ENCODE data around the gene TBC1D12. TPM values are rescaled to one million over a fixed set of nuclear protein-coding genes. Genes with fewer than 3 reads are reported as not detected.
"Not testable (repeated sequence)": the region's sequence is repeated elsewhere in the genome, so short reads cannot be mapped to it uniquely, and the experiment has no call there.

TBC1D12 gene
- total RNA-seq, 2 donors from 2014 or later = 0.84 to 1.6 TPM

DNA sequence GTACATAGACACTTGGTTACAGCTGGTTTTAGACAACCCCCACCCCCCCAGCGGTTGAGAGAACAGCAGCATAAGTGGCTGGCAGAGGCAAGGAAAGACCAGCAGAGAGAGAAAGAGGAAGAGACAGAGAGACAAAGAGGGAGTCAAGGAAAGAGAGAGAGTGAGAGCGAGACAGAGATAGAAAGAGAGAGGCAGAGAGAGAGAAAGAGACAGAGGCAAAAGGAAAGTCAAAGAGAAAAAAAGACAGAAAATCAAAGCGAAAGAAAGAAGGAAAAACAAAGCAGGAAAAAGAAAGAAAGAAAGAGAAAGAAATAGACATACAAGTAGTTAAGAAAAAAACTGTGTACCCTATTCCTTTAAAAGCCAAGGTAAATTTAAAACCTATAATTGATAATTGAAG, 16.6 kb upstream of the TBC1D12 start:
- not testable (repeated sequence) for H3K27me3 Mint-ChIP-seq; H3K27ac Mint-ChIP-seq; H3K36me3 Mint-ChIP-seq (ENCODE audit: low read depth); ATAC-seq (replicated peaks); H3K4me1 Mint-ChIP-seq; H3K9me3 Mint-ChIP-seq; H3K4me3 Mint-ChIP-seq

DNA sequence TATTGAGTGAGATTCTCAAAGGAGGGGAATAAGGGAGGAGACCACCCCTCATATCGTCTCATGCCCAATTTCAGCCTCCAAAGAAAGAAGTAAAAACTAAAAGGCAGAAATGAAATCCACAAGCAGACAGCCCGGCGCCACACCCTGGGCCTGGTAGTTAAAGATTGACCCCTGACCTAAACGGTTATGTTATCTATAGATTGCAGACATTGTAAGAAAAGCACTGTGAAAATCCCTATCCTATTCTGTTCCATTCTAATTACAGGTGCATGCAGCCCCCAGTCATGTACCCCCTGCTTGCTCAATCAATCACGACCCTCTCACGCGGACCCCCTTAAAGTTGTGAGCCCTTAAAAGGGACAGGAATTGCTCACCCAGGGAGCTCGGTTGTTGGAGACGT, 10.2 kb upstream of the TBC1D12 start:
- not testable (repeated sequence) for H3K9me3 Mint-ChIP-seq; ATAC-seq (replicated peaks); H3K4me1 Mint-ChIP-seq; H3K36me3 Mint-ChIP-seq (ENCODE audit: low read depth); H3K4me3 Mint-ChIP-seq; H3K27me3 Mint-ChIP-seq; H3K27ac Mint-ChIP-seq

DNA sequence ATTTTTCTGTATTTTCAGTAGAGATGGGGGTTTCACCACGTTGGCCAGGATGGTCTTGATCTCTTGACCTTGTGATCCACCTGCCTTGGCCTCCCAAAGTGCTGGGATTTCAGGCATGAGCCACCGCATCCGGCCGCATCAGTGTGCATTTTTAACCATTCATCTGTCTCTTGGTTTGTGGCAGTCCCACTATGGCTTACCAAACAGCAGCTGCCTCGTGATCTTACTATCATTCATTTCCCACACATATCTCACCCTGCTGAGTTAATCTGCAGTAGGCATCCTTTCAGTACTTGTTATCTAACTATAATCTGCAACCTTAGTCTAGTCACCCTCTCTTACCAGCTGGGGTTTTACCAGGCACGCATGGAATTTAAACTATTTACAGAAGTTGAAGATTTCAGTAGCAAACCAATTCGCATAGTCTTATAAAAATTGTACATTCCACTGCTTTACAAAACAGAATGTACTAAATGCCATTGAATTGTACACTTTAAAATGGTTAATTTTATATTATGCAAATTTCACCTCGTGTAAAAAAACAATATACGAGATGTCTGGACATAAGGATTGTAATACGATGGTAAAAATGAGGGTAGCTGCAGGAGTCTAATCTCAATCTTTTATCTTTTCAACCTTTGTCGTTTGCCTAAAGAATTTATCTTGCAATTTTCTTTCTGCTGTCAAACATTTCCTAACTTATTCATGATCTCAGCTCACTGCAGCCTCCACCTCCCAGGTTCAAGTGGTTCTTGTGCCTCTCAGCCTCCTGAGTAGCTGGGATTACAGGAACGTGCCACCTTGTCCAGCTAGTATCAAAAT, 4.6 kb upstream of the TBC1D12 start:
- Mint-ChIP-seq H3K4me3 (no peak overlapping the region), H3K4me1 (no peaks in the 10 kb centered on the region), H3K9me3 (no peaks in the 10 kb centered on the region), H3K36me3 (ENCODE audit: low read depth) (no peaks in the 10 kb centered on the region), H3K27ac (no peak overlapping the region), H3K27me3 (peaks cover 24% of the 10 kb centered on the region)
- ATAC-seq (replicated peaks) = no peak

DNA sequence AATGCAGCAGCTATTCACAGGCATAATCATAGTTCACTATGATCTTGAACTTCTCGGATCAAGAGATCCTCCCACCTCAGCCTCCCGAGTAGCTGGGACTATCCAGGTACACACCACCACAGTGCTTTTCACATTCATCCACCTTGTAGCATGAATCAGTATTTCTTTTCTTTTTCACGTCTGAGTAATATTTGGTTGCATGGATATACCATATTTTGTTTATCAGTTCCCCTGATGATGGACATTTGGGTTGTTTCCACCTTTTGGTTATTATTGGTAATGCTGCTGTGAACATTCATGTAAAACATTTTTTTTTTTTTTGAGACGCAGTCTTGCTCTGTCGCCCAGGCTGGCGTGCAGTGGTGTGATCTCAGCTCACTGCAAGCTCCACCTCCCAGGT, 3.6 kb upstream of the TBC1D12 start:
- no peak overlapping the region for H3K4me3 Mint-ChIP-seq
- peaks cover 27% of the 10 kb centered on the region for H3K27me3 Mint-ChIP-seq
- H3K36me3 Mint-ChIP-seq (ENCODE audit: low read depth) = no peaks in the 10 kb centered on the region
- ATAC-seq (replicated peaks) = no peak
- H3K4me1 Mint-ChIP-seq = no peaks in the 10 kb centered on the region
- H3K27ac Mint-ChIP-seq = no peak overlapping the region
- no peaks in the 10 kb centered on the region for H3K9me3 Mint-ChIP-seq

DNA sequence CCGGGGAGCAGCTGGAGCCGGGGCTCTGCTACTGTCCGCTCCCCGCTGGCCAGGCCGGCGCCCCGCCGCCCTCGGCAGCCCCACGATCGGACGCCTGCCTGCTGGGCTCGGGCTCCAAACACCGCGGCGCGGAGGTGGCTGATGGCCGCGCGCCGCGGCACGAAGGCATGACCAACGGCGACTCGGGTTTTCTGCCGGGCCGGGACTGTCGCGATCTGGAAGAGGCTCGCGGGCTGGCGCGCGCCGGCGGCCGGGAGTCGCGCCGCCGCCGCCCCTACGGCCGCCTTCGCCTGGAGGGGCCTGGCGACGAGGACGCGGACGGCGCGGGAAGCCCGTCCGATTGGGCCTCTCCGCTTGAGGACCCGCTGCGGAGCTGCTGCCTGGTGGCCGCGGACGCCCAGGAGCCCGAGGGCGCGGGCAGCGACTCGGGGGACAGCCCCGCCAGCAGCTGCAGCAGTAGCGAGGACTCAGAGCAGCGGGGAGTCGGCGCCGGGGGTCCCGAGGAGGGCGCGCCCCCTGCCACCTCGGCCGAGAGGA, 570 bp downstream of the TBC1D12 start:
- ATAC-seq (replicated peaks) = peak; percentile 34
- Mint-ChIP-seq H3K4me1 (no peaks in the 10 kb centered on the region), H3K27me3 (peaks cover 34% of the 10 kb centered on the region), H3K9me3 (no peaks in the 10 kb centered on the region), H3K36me3 (ENCODE audit: low read depth) (no peaks in the 10 kb centered on the region), H3K4me3 (no peak overlapping the region), H3K27ac (no peak overlapping the region)

DNA sequence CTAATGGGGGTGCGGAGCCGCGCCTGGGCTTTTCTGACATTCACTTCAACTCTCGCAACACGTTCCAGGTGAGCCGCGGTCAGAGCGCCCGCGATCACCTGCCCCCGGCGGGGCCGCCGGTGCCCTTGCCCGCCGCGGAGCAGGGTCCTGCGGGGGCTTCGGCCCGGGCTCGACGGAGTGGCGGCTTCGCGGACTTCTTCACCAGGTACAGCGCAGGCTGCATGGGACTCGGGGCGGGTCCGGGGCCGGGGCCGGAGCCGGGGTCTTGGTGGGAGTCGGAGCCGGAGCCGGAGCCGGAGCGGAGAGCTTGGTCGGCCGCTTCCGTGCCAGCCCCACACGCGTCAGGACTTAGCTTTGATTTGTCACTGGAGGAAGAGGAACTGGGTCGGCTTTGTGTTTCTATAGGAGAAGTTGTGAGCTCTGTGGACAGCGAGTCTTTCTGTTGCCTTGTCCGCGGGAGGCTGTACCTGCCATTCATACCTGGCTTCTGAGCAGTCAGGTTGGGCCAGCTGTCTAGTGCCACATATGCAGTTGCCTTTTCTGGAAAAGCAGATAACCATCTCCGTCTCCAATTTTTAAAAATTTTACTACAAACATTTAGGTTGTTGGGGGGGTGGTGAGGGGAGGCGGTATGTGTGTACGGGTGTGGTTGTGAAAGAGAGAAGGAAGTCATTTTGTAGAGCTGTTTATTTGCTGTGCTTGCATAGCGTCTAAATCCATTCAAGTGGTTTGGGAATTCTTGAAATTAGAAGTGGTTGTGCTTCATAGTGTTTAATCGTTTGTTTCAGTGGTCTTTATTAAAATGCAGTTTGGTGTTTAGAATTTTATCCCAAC, 1.3 kb downstream of the TBC1D12 start:
- Mint-ChIP-seq H3K9me3 (no peaks in the 10 kb centered on the region), H3K36me3 (ENCODE audit: low read depth) (no peaks in the 10 kb centered on the region), H3K27me3 (peaks cover 32% of the 10 kb centered on the region), H3K27ac (peak overlapping the region; percentile 41), H3K4me3 (peak overlapping the region; percentile 73), H3K4me1 (no peaks in the 10 kb centered on the region)
- peak; percentile 56 for ATAC-seq (replicated peaks)

DNA sequence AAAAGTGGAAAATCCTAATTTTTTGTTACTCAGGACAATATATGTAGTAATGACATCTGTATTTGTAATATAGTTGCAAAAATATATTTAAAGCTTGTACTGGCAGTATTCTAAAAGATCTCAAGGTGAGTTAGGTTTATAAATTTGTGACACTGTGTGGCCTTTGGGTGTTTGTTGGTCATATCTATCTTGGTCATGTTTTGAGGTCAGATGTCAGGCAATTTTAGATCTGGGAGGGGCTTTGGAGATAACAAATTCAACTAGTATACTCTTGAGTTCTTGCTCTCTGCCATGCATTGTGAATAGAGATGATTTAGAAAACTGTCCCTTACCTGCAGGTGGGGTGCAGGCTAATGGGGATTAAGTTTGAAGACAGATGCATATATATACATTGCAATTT, 3.1 kb downstream of the TBC1D12 start:
- Mint-ChIP-seq H3K27ac (no peak overlapping the region), H3K27me3 (peaks cover 40% of the 10 kb centered on the region), H3K4me3 (no peak overlapping the region), H3K4me1 (no peaks in the 10 kb centered on the region), H3K36me3 (ENCODE audit: low read depth) (no peaks in the 10 kb centered on the region), H3K9me3 (no peaks in the 10 kb centered on the region)
- ATAC-seq (replicated peaks) = no peak

DNA sequence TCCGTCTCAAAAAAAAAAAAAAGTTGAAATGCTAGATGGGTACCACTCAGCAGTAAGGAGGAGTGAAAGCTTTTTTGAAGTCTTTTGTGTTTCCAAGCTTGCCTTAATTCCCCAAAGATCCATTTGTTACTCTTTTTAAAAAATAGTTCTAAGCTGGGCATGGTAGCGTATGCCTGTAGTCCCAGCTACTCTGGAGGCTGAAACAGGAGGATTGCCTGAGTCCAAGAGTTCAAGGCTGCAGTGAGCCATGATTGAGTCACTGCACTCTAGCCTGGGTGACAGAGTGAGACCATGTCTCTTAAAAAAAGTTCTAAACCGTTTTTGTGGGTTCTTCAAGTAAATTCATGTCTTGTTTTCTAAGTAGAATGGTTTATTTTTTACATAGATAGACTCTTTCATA, 5.3 kb downstream of the TBC1D12 start:
- Mint-ChIP-seq H3K27me3 (peaks cover 31% of the 10 kb centered on the region), H3K27ac (no peak overlapping the region), H3K4me3 (no peak overlapping the region), H3K9me3 (no peaks in the 10 kb centered on the region), H3K4me1 (no peaks in the 10 kb centered on the region), H3K36me3 (ENCODE audit: low read depth) (no peaks in the 10 kb centered on the region)
- no peak for ATAC-seq (replicated peaks)

DNA sequence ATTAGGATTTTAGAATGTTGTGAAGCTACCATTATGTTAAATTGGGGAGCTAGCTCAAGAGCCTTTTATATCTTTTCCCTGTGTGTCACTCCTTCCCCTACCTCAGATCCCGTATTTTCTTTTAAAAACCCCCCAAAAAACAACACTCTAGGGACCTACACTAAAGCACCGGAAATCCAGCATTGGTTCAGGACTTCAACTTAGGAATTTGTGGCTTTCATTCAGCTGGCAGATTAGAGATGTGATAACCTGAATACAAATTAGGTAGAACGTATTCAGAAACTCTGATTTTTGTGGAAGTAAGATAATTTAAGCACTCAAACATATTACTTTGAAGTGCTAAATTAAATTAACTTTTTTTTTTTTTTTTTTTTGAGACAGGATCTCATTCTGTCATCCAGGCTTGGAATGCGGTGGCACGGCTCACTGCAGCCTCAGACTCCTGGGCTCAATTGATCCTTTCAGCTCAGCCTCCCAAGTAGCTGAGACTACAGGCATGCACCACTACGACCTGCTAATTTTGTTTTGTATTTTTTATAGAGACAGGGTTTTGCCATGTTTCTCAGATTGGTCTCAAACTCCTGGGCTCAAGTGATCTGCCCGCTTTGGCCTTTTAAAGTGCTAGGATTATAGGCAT, 6.8 kb downstream of the TBC1D12 start:
- H3K4me3 Mint-ChIP-seq = no peak overlapping the region
- H3K4me1 Mint-ChIP-seq = no peaks in the 10 kb centered on the region
- H3K36me3 Mint-ChIP-seq (ENCODE audit: low read depth) = no peaks in the 10 kb centered on the region
- ATAC-seq (replicated peaks) = no peak
- peaks cover 27% of the 10 kb centered on the region for H3K27me3 Mint-ChIP-seq
- no peaks in the 10 kb centered on the region for H3K9me3 Mint-ChIP-seq
- H3K27ac Mint-ChIP-seq = no peak overlapping the region

DNA sequence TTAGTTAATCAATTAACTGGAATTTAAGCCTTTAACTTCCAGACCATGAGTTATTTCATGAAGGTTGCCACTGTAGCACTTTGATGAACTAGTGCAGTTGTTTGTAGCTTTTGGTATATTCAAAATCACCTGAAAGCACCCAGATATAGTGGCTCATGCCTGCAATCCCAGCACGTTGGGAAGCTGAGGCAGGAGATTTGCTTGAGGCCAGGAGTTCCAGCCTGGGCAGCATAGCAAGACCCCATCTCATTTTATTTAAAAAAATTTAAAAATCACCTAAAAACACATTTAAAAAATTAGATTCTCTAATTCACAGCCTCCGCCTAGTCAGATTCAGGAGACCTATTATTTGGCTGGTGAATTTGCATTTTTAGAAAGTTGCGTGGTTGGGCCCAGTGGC, 9.0 kb downstream of the TBC1D12 start:
- no peak for ATAC-seq (replicated peaks)

DNA sequence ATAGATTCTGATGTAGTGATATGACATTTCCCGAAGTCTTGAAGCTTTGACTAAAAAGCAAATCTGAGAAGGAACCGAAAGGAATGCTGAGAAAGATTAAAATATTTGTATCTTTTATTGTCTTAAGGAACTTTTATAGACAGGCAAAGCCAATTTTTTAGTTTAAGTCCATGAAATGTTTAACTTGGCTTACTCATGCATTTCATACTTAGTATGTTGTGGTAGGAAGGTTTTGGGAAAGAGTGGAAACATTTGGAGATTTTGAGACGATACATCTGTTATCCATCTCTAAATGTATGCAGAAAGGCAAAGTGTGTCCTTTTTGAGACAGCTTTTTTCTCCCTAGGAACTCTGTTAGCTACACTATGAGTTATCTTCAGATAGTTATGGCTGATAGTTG, 10.1 kb downstream of the TBC1D12 start:
- Mint-ChIP-seq H3K27ac (no peak overlapping the region), H3K27me3 (peaks cover 27% of the 10 kb centered on the region), H3K4me3 (no peak overlapping the region), H3K36me3 (ENCODE audit: low read depth) (no peaks in the 10 kb centered on the region), H3K4me1 (no peaks in the 10 kb centered on the region), H3K9me3 (no peaks in the 10 kb centered on the region)
- no peak for ATAC-seq (replicated peaks)

More for the DNA sequence above, 9.0 kb downstream of the TBC1D12 start:
- Mint-ChIP-seq H3K4me3 (no peak overlapping the region), H3K4me1 (no peaks in the 10 kb centered on the region), H3K9me3 (no peaks in the 10 kb centered on the region), H3K36me3 (ENCODE audit: low read depth) (no peaks in the 10 kb centered on the region), H3K27ac (no peak overlapping the region), H3K27me3 (peaks cover 25% of the 10 kb centered on the region)

DNA sequence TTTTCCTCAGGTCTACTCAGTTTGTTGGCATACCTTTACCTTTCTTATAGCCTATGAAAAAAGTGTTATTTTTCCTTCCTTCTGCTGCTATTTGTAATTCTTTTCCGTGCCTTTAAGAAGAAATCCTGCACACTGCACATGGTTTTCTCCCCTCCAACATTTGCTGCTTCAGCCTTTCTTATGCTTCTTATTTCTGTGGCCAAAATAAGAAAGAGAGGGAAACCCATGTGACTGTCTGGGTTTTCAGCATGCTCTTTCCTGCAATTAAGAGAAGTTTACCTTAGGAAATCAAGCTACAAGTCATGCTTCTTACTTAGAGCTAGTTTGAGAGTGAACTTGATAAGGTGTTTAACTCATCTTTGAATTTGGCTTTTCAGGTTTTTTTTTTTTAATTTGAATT, 11.0 kb downstream of the TBC1D12 start:
- H3K36me3 Mint-ChIP-seq (ENCODE audit: low read depth) = no peaks in the 10 kb centered on the region
- peaks cover 27% of the 10 kb centered on the region for H3K27me3 Mint-ChIP-seq
- H3K9me3 Mint-ChIP-seq = no peaks in the 10 kb centered on the region
- no peak overlapping the region for H3K4me3 Mint-ChIP-seq
- no peaks in the 10 kb centered on the region for H3K4me1 Mint-ChIP-seq
- ATAC-seq (replicated peaks) = no peak
- no peak overlapping the region for H3K27ac Mint-ChIP-seq

DNA sequence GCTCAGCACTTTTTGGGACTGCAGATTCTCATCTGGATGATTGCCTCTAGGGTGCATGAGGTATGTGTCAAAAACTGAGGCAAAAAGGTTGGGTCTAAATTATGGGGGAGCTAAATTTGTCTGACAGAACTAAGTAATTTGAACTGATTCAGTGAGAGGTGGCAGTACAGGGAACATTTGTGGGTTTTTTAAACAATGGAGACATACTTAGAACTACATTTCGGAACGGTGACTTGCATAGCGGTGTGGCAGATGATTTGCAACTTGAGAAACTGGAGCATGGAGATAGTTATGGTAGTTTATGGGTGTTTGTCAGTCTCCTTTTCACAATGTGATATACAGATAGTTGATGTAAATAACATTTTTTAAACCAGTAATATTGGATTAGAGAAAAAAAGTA, 14.6 kb downstream of the TBC1D12 start:
- H3K27me3 Mint-ChIP-seq = peaks cover 14% of the 10 kb centered on the region
- no peak overlapping the region for H3K27ac Mint-ChIP-seq
- H3K36me3 Mint-ChIP-seq (ENCODE audit: low read depth) = no peaks in the 10 kb centered on the region
- ATAC-seq (replicated peaks) = no peak
- H3K4me3 Mint-ChIP-seq = no peak overlapping the region
- H3K4me1 Mint-ChIP-seq = no peaks in the 10 kb centered on the region
- no peaks in the 10 kb centered on the region for H3K9me3 Mint-ChIP-seq

DNA sequence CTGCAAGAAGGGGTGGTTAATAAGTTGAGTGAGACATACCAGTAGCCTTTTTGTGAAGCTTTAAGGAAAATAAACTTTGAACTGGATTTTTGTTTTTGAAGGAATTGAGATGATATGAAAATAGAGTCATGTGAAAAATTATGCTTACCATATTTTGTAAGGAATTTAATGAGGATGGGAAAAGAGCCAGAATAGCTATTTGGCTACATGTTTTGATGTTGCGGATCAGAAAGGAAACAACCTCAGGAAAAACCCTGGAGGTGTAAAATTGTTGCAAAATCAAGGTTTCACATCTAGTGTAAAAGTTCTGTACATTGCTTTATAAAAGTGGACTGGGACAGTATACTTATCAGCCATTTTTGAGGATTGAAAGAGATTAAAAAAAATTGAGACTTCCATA, 15.0 kb downstream of the TBC1D12 start:
- no peaks in the 10 kb centered on the region for H3K36me3 Mint-ChIP-seq (ENCODE audit: low read depth)
- no peak overlapping the region for H3K27ac Mint-ChIP-seq
- no peak overlapping the region for H3K4me3 Mint-ChIP-seq
- no peaks in the 10 kb centered on the region for H3K4me1 Mint-ChIP-seq
- no peak for ATAC-seq (replicated peaks)
- H3K27me3 Mint-ChIP-seq = peaks cover 14% of the 10 kb centered on the region
- H3K9me3 Mint-ChIP-seq = no peaks in the 10 kb centered on the region
